GM23338 (cell line): Measurements from ENCODE around the gene CDH4. TPM values are rescaled to one million over a fixed set of nuclear protein-coding genes. Genes with fewer than 3 reads are reported as not detected.

Experiments used
- ATAC-seq: fragments of 200-7000 bp; cut with Tn5 transposase; 3 replicates; pipeline ENCODE4 v1.9.1; 2020
- DNase-seq: peaks from one replicate; pipeline ENCODE4 v3.0.0-alpha.2; 2015; ENCODE audit warnings: low spot score
- H2AFZ ChIP-seq: fragments of 200-600 bp; sonication (generic); 2 replicates; pipeline ENCODE4 v1.8.0; 2016; ENCODE audit warnings: antibody characterized with exemption, mild to moderate bottlenecking, moderate library complexity
- H3F3A ChIP-seq: fragments of 200-600 bp; sonication (generic); replicated peaks from 2 replicates; pipeline ENCODE4 v1.8.0; 2017; ENCODE audit warnings: antibody characterized with exemption, mixed run types, low read depth
- H3K27ac ChIP-seq: fragments of 200-600 bp; sonication (generic); 2 replicates; pipeline ENCODE4 v1.6.1; 2016; ENCODE audit warnings: low read depth
- H3K27me3 ChIP-seq: fragments of 200-600 bp; sonication (generic); 2 replicates; pipeline ENCODE4 v1.8.0; 2016; ENCODE audit warnings: mild to moderate bottlenecking, mixed run types, moderate library complexity; ENCODE audit not compliant: insufficient read depth
- H3K36me3 ChIP-seq: fragments of 200-600 bp; sonication (generic); 2 replicates; pipeline ENCODE4 v1.8.0; 2016; ENCODE audit warnings: mild to moderate bottlenecking; ENCODE audit not compliant: insufficient read depth
- H3K4me1 ChIP-seq: fragments of 200-600 bp; sonication (generic); 2 replicates; pipeline ENCODE4 v1.8.0; 2016; ENCODE audit warnings: mild to moderate bottlenecking, moderate library complexity; ENCODE audit not compliant: insufficient read depth
- H3K4me2 ChIP-seq: fragments of 200-600 bp; sonication (generic); 2 replicates; pipeline ENCODE4 v1.7.1; 2017; ENCODE audit warnings: mixed run types
- H3K4me3 ChIP-seq: fragments of 200-600 bp; sonication (generic); 2 replicates; pipeline ENCODE4 v1.6.1; 2016; ENCODE audit warnings: mixed run types
- H3K79me2 ChIP-seq: fragments of 200-600 bp; sonication (generic); replicated peaks from 2 replicates; pipeline ENCODE4 v1.8.0; 2017; ENCODE audit warnings: mild to moderate bottlenecking; ENCODE audit not compliant: insufficient read depth
- H3K9me2 ChIP-seq: fragments of 200-600 bp; sonication (generic); 2 replicates; pipeline ENCODE4 v1.8.0; 2017; ENCODE audit not compliant: insufficient read depth
- H4K20me1 ChIP-seq: fragments of 200-600 bp; sonication (generic); replicated peaks from 2 replicates; pipeline ENCODE4 v1.8.0; 2017; ENCODE audit warnings: mild to moderate bottlenecking; ENCODE audit not compliant: insufficient read depth
- H3K27ac Mint-ChIP-seq: 2 replicates; pipeline ENCODE4 v1.8.0; 2020; ENCODE audit warnings: inconsistent platforms, mild to moderate bottlenecking, moderate library complexity, mixed read lengths
- H3K27me3 Mint-ChIP-seq: 3 replicates; pipeline ENCODE4 v1.8.0; 2022; ENCODE audit warnings: low read depth, mild to moderate bottlenecking, moderate library complexity, mixed read lengths, inconsistent platforms; ENCODE audit not compliant: insufficient read depth, poor library complexity
- H3K36me3 Mint-ChIP-seq: 3 replicates; pipeline ENCODE4 v1.8.0; 2021; ENCODE audit warnings: low read depth, mild to moderate bottlenecking, inconsistent platforms, moderate library complexity, mixed read lengths
- H3K4me1 Mint-ChIP-seq: 3 replicates; pipeline ENCODE4 v1.8.0; 2020; ENCODE audit warnings: mild to moderate bottlenecking, inconsistent platforms, mixed read lengths
- H3K4me3 Mint-ChIP-seq: 3 replicates; pipeline ENCODE4 v1.8.0; 2021; ENCODE audit warnings: moderate library complexity, mild to moderate bottlenecking, inconsistent platforms, mixed read lengths
- H3K9me3 Mint-ChIP-seq: 3 replicates; pipeline ENCODE4 v1.8.0; 2020; ENCODE audit warnings: moderate library complexity, mild to moderate bottlenecking, inconsistent platforms, mixed read lengths
- CREB1 ChIP-seq: fragments of 250-450 bp; sonication (Bioruptor Pico); IDR thresholded peaks from 2 replicates; pipeline ENCODE4 v1.5.0; 2020; ENCODE audit warnings: low read depth, mild to moderate bottlenecking, moderate library complexity
- ETS1 ChIP-seq: IDR thresholded peaks from 2 replicates; pipeline ENCODE4 v1.6.1; 2016; ENCODE audit warnings: antibody characterized with exemption
- EZH2 ChIP-seq: fragments of 200-600 bp; sonication (generic); IDR thresholded peaks from one replicate; pipeline ENCODE4 v1.8.0; 2017; ENCODE audit warnings: antibody characterized with exemption, mild to moderate bottlenecking, low read depth; ENCODE audit not compliant: unreplicated experiment
- EZH2phosphoT487 ChIP-seq: fragments of 200-600 bp; sonication (generic); IDR thresholded peaks from one replicate; pipeline ENCODE4 v1.8.1; 2018; ENCODE audit warnings: antibody characterized with exemption; ENCODE audit not compliant: unreplicated experiment
- JUNB ChIP-seq: IDR thresholded peaks from one replicate; pipeline ENCODE4 v1.6.1; 2016; ENCODE audit warnings: antibody characterized with exemption; ENCODE audit not compliant: unreplicated experiment
- NANOG ChIP-seq: IDR thresholded peaks from 2 replicates; pipeline ENCODE4 v1.6.1; 2016; ENCODE audit warnings: antibody characterized with exemption, borderline replicate concordance
- POLR2AphosphoS5 ChIP-seq: IDR thresholded peaks from 2 replicates; pipeline ENCODE4 v1.6.1; 2016; ENCODE audit warnings: antibody characterized with exemption, low read depth
- REST ChIP-seq: IDR thresholded peaks from one replicate; pipeline ENCODE4 v1.6.1; 2018; ENCODE audit warnings: antibody characterized with exemption; ENCODE audit not compliant: unreplicated experiment
- STAT1 ChIP-seq: IDR thresholded peaks from one replicate; pipeline ENCODE4 v1.6.1; 2016; ENCODE audit warnings: antibody characterized with exemption; ENCODE audit not compliant: unreplicated experiment
- ZNF114 ChIP-seq: fragments of 250-450 bp; sonication (Bioruptor Pico); IDR thresholded peaks from 2 replicates; pipeline ENCODE4 v1.5.0; 2020; ENCODE audit warnings: mild to moderate bottlenecking, moderate library complexity
- ZNF462 ChIP-seq: fragments of 250-450 bp; sonication (Bioruptor Pico); IDR thresholded peaks from 2 replicates; pipeline ENCODE4 v1.5.0; 2020; ENCODE audit warnings: mild to moderate bottlenecking, moderate library complexity
- polyA plus RNA-seq: library from polyadenylated mRNA; unstranded; fragments of >200 nt; fragmentation: Nextera tagmentation; extraction: Ambion mirVana; gene quantifications from 2 replicates; pipeline ENCODE4 v1.2.1, GENCODE V29; 2016
- total RNA-seq: library from RNA; depleted of rRNA; stranded (reverse); fragments of >200 nt; shearing (Covaris generic); gene quantifications from 2 replicates; pipeline ENCODE4 v1.2.3, GENCODE V29; 2014

Gene CDH4
- total and polyA plus RNA-seq, 2 experiments from 2014 or later = 1.2 to 4.2 TPM

GRCh38 chr20:61706259-61706961 lies 454.3 kb downstream of the CDH4 start:
- Histone ChIP-seq H3K4me3 (no peak overlapping the region), H3K36me3 (no peaks in the 10 kb centered on the region), H3K4me2 (no peak overlapping the region), H3K79me2 (no peaks in the 10 kb centered on the region), H3F3A (no peaks in the 10 kb centered on the region), H3K27ac (no peak overlapping the region), H4K20me1 (no peaks in the 10 kb centered on the region), H3K9me2 (no peaks in the 10 kb centered on the region), H2AFZ (no peak overlapping the region), H3K4me1 (no peaks in the 10 kb centered on the region), H3K27me3 (no peaks in the 10 kb centered on the region)
- Mint-ChIP-seq H3K4me1 (no peaks in the 10 kb centered on the region), H3K4me3 (no peak overlapping the region), H3K9me3 (no peaks in the 10 kb centered on the region), H3K27me3 (peaks cover 18% of the 10 kb centered on the region), H3K36me3 (no peaks in the 10 kb centered on the region), H3K27ac (no peak overlapping the region)
- no peak for DNase-seq
- ATAC-seq = no peak
- no peak for TF ChIP-seq EZH2
- TF ChIP-seq ETS1 = no peak

GRCh38 chr20:61708891-61709290 lies 456.8 kb downstream of the CDH4 start:
- Histone ChIP-seq H3K4me3 (no peak overlapping the region), H3K4me2 (no peak overlapping the region), H3K79me2 (no peaks in the 10 kb centered on the region), H3K9me2 (no peaks in the 10 kb centered on the region), H3K36me3 (no peaks in the 10 kb centered on the region), H3K27me3 (no peaks in the 10 kb centered on the region), H2AFZ (no peak overlapping the region), H3K4me1 (no peaks in the 10 kb centered on the region), H4K20me1 (no peaks in the 10 kb centered on the region), H3K27ac (no peak overlapping the region), H3F3A (no peaks in the 10 kb centered on the region)
- H3K36me3 Mint-ChIP-seq = no peaks in the 10 kb centered on the region
- H3K4me3 Mint-ChIP-seq = no peak overlapping the region
- DNase-seq (no peak), ATAC-seq (no peak)
- H3K27me3 Mint-ChIP-seq = peaks cover 20% of the 10 kb centered on the region
- no peaks in the 10 kb centered on the region; the same call in 2 of the 3 replicates for H3K9me3 Mint-ChIP-seq
- peaks cover 2% of the 10 kb centered on the region; the same call in 1 of the 3 replicates for H3K4me1 Mint-ChIP-seq
- no peak overlapping the region for H3K27ac Mint-ChIP-seq
- TF ChIP-seq NANOG (no peak), EZH2phosphoT487 (no peak), JUNB (no peak), EZH2 (no peak), CREB1 (CRISPR knock-in tag) (no peak), REST (no peak), POLR2AphosphoS5 (no peak), ZNF114 (CRISPR knock-in tag) (no peak), STAT1 (no peak), ZNF462 (CRISPR knock-in tag) (no peak)
